Stimulated activated CD4-positive, alpha-beta T cell treated with anti-CD3 and anti-CD28 coated beads, TNF-alpha, amount 100 ng/mL, for 4 hours (primary cell): Measurements from ENCODE around the gene ALDH1A1.
"Not testable (repeated sequence)": the region's sequence is repeated elsewhere in the genome, so short reads cannot be mapped to it uniquely, and the experiment has no call there.

Source experiments
- DNase-seq, 3 experiments: peaks; one replicate each; pipeline ENCODE4 v3.0.0-alpha.2; 2020; ENCODE audit warnings: low read depth in 3 of 3

The ALDH1A1 gene

DNA sequence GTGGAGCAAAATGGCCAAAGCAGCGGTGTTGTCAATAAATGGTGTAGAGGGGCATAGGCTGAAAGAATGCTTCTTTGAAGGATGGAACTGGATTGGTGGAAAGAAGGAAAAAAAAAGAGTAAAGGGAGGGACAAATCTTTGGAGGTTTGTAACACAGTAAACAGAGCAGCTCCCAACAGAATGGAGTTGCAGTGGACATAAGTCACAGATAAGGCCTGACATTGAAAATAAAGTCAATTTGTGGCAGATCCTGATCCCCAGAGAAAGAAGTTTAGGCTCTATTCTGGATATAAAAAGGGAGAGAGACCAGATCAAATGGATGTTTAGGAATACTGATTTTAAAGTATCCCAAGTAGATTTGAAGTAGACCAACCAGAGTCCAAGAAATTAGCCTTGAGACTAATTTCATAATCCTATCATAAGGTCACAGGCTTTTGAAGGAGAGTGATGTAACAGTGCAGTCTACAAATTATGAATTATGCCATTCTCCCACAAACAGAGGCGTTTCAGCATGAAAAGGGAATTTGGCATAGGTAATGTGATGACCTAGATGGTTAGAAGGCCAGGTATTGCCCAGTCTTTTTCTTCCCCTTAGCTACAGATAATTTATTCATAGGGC is 8.9 kb downstream of the ALDH1A1 start:
- DNase-seq = no peak

DNA sequence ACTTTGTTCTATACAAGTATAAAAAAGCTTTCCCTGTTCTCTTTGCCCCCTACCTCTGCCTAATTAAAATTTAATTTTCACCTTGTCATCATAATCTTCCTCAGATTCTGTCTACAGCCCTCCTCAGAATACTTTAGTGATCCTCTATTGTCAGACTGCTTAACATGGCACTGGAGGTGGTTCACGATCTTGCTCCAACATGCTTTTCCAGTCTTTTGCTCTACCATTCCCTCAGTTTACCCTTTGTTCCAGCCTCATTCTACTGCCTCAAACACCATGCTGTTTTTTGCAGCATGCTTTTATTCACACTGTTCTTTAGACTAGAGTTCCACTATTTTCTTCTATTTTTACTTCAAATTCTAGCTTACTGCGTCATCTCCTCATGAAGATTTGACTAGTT is 10.4 kb downstream of the ALDH1A1 start:
- DNase-seq = no peak

DNA sequence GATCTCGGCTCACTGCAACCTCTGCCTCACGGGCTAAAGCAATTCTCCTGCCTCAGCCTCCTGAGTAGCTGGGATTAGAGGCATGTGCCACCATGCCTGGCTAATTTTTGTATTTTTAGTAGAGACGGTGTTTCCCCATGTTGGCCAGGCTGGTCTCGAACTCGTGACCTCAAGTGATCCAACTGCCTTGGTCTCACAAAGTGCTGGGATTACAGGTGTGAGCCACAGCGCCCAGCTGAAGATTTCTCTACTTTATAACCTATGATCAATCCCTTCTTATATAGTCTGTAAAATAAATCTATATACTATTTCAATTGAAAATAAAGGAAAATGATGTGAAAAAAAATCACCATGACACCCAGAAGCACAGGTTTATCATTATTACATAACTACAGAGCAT is 13.3 kb downstream of the ALDH1A1 start:
- not testable (repeated sequence) for DNase-seq

DNA sequence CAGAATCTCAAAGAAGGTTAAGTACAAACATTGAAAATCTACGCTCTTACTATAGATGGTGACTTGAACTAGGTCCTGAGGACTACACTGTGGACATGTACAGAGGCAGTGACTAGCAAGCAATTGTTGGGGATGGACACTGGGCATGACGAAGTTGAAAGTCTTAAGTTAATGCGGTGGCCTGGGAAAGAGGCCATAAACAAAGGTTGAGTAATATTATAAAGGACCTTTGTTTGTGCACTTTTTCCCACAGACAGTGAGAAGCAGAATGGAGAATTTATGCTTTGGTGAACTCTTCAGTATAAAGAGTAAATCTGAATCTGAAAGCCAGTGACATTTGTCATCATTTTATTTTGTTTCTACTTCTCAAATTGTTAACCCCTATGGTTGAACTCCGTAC is 15.3 kb downstream of the ALDH1A1 start:
- no peak for DNase-seq

DNA sequence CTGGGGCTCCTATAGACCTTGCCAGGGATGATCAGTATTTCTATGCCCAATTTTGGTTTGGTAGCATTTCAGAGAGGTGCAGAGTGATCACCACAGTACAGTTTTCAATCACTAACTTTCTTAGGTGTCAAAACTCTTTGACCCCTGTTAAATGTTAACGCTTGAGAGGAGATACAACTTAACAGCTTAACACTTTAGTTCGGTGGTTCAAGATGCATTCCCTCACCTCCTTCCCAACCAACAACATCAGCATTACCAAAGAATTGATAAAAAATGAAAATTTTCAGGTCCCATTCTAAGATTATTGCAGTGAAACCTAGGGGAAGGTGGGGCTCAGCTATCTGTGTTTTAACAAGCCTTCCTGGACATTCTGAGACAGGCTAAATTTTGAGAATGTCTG is 16.2 kb downstream of the ALDH1A1 start:
- DNase-seq = no peak

DNA sequence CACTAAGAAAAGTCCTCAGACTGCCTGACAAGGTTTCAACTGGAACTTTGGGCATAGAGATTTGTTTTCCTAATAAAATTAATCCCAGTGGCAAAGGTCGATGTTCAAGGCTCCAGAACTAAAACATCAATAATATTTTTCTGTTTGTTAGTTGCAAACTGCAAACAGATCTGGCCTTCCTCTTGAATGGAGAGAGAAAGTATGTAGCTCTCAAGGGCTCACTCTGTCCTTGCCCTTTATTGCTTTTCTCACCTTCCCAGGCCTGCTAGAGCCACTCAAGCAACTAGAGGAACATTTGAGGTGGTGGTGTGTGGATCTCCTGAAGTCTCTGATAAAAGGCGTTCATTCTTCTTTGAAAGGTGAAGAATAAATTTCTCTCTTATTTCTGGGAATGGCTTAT is 16.6 kb downstream of the ALDH1A1 start:
- DNase-seq = no peak

DNA sequence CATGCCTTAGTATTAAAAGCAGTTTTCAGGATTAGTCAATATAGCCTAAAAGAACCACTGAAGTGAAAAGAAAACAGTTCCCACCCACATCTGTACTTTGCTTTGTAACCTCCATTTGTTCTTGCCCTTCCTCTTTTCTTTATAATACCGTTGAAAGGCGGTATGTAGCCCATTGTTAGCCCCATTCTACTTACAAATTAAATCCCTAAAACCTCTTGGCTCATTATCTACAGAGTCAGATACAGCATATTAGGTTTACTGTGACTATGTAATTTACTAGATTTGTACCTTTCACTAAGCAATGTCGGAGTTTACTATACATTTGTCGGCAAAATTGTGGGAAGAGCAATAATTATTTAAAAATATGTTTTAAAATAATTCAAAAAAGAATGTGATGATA is 17.3 kb downstream of the ALDH1A1 start:
- DNase-seq = no peak

DNA sequence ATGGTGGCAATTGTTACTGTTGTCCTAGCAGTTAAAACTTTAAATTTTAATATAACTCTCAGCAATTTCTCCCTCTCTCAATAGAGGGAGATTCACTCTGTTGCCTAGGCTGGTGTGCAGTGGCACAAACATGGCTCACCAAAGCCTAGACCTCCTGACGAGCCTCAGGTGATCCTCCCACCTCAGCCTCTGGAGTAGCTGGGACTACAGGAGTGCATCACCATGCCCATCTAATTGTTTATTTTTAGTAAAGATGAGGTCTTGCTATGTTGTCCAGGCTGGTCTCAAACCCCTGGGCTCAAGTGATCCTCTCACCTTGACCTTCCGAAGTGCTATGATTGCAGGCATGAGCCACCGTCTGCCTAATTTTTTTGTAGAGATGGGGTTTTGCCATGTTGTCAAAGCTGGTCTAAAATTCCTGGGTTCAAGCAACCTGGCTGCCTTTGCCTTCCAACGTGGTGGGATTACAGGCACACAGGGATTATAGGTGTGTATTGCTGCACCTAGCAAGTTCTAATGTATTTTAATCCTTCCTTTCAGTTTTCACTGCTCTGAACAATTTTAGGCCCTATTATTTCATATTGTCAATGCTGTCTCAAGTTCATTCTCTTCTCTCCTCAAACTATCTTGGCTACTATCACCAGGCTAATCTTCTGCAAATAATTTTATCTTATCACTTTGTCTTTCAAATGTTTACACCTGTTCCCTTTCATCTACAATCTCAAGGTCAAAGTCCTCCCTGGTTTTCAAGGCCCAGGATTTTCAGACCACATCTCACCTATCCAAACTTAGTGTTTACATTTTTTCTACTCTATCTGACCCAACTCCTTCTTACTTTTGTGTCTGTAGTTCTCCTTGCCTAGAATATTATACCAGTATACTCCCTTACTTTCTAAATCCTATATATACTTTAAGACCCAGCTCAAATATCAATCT is 18.9 kb downstream of the ALDH1A1 start:
- DNase-seq = no peak

DNA sequence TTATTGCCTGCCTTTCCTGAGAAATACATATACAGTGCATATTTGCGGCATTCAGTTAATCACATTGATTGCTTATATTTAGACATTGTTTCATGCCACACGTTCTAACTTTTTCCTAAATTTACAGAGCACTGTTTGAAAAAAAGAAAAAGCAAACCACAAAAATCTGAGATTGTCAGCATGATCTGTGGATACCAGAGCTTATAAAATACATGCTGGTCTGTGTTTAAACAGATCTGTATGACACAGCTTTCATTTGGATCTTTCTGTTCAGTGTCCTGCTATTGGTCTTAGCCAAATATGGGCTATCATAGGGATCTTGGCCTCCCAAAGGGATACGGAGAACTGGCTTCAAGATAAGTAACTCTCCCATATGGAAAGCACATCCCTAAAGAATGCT is 20.2 kb downstream of the ALDH1A1 start:
- no peak for DNase-seq

DNA sequence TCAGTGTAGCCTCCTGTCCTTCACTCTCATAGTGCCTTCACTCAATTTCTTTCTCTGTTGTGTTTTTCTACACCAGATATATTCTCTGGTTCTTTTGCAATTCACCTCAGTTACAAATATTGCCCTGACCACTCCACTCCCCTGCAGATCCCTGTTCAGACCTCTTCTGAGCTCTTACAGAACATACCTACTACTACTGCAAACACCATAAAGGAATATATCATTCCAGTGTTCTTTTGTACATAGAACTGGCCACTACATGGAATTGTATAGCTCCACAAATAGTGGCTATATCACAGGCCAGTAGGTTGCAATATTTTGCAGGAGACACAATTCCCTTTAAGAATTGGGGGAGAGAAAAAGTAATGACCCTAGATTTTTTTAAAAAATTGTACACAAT is 21.0 kb downstream of the ALDH1A1 start:
- no peak for DNase-seq

DNA sequence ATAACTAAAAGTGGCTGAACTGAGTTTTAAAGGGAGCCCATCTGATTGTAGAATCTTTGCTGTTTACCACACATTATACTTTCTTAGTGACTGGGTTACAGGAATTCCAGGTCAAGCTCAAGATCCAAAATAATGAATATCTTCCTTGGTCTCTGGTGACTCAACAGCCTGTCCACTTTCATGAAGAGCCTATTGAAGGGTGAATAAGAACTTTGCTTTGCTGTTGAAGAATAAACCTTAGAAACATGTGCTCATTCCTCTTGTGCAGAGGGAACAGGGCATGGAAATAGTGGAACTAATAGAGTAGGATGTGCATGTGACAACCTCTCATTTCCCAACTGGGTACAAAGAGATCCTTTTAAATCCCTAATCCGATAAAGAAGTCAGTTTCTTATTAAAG is 21.4 kb downstream of the ALDH1A1 start:
- DNase-seq = no peak

DNA sequence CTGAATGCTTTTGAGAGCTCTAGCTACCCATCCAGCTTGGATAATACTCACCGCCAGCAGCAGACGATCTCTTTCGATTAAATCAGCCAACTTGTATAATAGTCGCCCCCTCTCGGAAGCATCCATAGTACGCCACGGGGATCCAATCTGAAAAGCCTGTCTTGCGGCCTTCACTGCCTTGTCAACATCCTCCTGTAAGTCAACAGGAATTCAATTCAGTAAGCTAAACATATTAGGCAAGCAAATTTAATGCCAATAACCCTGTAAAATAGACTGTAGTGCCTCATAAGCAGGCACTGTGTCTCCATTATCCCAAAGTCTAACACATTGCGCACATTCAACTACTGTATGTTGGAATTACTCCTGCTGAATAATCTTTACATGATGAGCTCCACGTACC is 22.0 kb downstream of the ALDH1A1 start:
- DNase-seq = no peak

DNA sequence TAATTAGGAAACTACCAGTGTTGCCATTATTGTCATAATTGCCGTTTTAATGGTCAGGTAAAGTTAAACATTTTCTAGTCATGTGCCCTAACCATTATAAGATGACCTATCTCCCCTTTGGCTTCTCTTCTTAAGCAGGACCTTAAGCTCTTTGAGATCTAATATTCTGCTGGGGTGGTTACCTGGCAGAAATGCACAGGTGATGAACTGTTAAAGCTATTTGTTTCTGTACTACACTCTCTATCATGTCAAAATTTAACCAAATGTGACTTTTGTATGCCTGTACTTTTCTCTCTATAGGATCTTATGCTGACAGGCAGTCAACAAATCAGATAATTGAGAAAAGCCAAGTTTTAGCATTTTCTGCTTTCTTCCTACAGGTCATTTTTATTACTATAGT is 23.3 kb downstream of the ALDH1A1 start:
- DNase-seq = no peak

DNA sequence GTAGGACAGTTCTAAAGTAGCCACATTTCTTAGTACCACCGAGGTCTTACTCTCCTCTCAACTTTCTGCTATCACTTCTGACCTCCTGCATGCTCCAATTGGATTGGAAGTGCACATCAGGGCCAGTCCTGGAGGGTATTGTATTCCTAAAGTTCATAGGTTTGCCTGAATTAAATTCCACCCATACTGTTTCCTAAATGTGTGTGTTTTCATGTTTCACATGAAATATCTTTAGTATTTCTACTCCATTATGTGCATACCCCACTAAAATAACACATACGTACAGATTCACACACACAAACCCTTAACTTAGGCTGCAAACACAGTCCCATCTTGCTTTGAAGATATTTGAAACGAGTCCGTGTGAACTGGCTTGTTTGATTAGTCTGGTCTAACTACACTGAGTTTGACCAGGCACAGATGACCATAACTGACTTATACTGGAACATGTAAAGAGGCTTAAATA is 24.8 kb downstream of the ALDH1A1 start:
- DNase-seq = no peak

DNA sequence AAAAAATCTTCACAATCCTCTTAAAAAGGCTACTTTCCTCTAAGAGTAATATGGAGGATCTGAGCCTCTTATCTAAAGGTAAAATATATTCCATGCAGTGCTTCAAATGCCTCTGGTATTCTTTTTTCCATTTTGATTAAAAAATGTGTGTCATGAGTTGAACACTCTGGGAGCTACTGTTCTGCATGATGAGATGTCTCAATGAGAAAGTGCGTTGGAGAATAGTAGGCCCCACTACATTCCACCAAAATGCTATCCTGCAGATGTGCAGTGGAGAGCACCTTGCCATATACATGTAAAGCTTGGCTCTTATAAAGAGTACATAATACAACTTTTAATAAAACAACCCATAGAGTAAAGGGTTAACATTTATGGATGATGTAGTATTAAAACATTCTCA is 26.3 kb downstream of the ALDH1A1 start:
- DNase-seq = no peak

DNA sequence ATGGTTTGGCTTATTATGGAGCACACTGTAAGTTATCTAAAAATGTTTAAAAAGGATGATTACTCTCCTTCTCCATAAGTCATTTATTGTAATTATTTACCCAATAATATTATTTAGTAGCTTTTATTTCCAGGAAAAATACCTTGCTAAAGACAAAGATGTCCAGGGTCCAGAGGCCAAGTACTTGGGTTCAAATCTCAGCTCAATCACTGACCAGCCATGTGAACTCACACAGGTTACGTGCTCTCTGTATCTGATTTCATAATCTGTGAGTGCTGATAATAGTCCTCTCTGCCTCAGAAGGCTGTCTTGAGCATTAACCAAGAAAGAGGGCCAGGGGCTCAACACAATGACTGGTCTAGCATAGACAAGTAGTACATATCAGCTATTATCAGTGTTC is 27.0 kb downstream of the ALDH1A1 start:
- DNase-seq = no peak

DNA sequence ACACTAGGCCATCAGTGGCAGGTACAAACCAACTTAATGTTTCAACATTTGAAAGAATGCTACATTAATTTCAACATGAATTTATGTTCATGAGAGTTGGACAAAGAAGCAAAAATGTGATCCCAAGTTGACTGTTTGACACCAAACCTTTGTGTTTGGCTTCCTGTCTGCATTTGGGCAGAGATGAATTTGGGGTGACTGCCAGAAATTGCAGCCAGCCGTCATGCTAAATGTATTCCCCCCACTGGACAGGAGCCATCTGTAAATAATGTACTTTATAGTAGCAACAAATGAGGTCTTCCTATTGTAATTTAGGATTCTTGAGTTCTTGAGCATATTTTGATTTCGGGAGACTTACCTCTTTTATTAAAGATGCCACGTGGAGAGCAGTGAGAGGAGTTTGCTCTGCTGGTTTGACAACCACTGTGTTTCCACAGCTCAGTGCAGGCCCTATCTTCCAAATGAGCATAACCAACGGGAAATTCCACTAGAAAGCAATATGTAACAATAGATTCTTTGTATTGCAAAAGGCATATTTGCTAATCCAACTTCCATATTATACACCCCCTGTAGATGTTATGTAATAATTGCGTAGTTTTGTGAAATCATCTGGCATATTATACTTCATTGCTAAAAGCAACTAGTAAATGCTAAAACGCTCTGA is 27.6 kb downstream of the ALDH1A1 start:
- no peak for DNase-seq

DNA sequence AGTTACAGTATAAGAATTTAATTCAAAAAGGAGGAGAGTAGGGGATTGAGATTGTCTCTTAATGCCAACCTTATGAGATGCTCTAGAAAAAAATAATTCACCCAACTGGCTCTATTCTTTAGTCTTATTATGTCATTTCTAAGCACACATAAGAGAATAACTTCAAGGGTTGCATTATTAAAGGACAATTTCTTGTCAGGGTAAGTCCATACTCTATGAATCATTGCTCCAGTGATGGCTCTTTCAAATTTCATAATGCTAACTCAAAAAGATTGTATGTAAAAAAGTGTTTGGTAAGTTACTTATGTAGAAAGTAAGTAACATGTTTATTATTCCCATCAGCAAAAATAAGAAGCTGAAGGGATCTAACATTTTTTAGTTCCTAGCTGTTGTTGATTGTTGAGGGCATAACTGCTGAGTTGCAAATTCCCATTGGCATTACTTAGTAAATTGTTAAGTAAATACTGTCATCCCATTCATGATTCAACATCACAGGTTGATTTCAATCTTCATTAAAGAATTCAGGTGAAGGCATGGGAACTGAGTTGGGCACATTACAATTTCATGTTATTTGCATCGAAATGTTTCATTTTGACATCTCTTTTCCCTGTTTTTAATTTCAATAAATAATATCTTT is 28.6 kb downstream of the ALDH1A1 start:
- no peak for DNase-seq

DNA sequence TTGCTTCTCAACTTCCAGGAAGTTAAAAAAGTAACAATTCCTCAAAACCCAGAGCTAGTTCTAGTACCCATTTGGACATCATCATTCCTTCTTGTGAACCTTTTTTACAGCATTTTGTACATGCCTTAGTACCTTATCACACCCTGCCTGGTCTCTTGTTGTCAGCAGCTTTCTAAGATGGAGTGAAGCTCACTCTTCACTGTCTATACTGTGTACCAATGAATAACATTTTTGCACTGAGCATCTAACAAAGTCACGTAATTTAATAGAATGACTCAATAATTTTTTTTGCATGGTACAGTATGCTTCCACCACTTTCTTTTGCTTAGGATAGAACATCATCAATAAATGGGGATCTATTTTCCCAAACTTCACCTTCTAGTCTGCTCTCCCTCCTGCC is 29.8 kb downstream of the ALDH1A1 start:
- no peak for DNase-seq

DNA sequence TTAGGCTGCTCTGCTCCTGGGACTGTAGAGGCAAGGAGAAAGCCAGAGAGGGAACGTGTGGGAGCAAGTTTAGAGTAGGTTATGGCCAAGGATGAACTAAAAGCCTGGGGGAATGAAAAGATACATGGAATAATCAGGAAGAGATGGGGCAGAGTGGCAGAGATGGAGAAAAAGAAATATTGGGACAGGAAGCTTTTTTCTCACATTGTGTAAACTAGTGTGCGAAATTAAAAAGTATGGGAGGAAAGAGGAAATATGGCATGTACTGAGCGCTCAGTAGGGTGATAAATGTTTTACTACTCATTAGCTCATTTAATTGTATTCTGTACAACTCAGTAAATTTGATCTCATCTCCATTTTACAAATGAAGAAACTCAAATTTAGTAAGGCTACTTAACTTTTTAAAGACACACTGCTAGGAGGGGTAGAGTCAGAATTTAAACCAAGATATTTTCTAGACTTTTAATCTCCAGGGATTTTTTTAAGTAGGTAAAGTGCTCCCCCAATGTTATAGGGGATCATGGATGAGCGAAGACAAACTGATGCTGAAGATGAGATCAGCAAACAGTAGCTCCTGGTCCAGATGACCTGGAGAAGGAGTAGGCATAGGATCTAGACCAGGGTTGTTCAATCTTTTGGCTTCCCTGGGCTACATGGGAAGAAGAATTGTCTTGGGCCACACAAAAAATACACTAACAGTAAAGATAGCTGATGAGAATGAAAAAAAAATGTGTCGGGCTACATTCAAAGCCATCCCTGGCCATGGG is 30.8 kb downstream of the ALDH1A1 start:
- DNase-seq = no peak

DNA sequence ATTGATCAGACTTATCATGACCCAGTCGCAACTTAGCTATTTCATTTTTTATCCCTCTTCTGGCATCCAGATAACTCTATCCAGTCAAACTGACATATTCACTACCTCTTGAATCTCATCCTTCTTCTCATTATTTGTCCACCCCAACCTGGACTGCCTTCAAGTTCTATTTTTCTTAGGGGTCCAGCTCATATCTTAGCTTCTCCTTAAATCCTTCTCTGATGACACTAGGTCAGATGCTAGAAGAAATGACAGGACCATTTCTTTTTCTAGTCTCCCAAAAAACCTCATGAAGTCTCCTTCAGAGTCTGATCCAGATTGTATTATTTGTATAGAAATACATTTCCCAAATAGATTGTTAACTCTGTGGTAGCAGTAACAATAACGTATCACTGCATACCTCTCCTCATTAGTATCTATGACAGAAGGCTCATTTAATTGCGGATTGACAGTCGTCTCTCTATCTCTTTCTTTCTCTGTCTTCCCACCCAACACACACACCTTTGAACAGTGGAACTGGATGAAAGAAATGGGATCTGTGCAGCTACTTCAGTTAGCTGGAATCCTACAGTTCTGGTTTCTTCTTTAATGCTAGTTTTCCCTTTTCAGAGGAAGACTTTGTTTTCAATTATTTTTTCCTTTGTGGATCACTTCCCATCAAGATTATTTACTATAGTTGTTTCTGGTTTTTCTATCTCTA is 33.5 kb downstream of the ALDH1A1 start:
- no peak for DNase-seq
